ENCODE results near the gene DST. TPM values are rescaled to one million over a fixed set of nuclear protein-coding genes. Genes with fewer than 3 reads are reported as not detected.

Gene DST
- total RNA-seq, 1 experiment from 2014 or later: 76.0 TPM

- no peaks in the 10 kb centered on the region for H3K36me3 ChIP-seq (ENCODE audit: control insufficient read depth, insufficient read depth, low read length)
- no peak overlapping the region for H3K27ac Mint-ChIP-seq (ENCODE audit: unreplicated experiment)
- no peak overlapping the region for H3K4me3 ChIP-seq (ENCODE audit: low read depth, low read length)
- DNase-seq: no peak
- H3K36me3 Mint-ChIP-seq (ENCODE audit: insufficient read depth, unreplicated experiment): peaks cover 31% of the 10 kb centered on the region
- no peaks in the 10 kb centered on the region for H3K9me3 ChIP-seq
- H3K4me1 Mint-ChIP-seq (ENCODE audit: low read depth, unreplicated experiment): peaks cover 13% of the 10 kb centered on the region
- CTCF ChIA-PET: no interaction called here
- H3K27me3 Mint-ChIP-seq (ENCODE audit: insufficient read depth, unreplicated experiment): no peaks in the 10 kb centered on the region
- H3K4me1 ChIP-seq: peaks cover 20% of the 10 kb centered on the region
- no peaks in the 10 kb centered on the region for H3K9me3 Mint-ChIP-seq (ENCODE audit: unreplicated experiment)
- no TSS peak for BruUV-seq (replicated peaks)
- no peak for TF ChIP-seq CTCF (IDR thresholded peaks at IDR 0.05; ENCODE audit: insufficient read depth in 1 of 2, low read depth in 1 of 2, low read length in 1 of 2, severe bottlenecking in 1 of 2, unreplicated experiment in 1 of 2)
- intact Hi-C loops (cut with micrococcal nuclease; ENCODE audit: unreplicated experiment): loop anchor here (5.0 kb wide), 2 partner anchors 108 to 112 kb away; no protein-coding TSS in a partner anchor
- H3K27me3 ChIP-seq (replicated peaks; ENCODE audit: control insufficient read depth, insufficient read depth, low read length): no peaks in the 10 kb centered on the region
- no peak overlapping the region for H3K4me3 Mint-ChIP-seq (ENCODE audit: unreplicated experiment)
- POLR2A ChIA-PET: no interaction called here
Observed at GRCh38 chr6:56480654-56481337, 161.9 kb downstream of the DST start.

- Mint-ChIP-seq H3K36me3 (ENCODE audit: insufficient read depth, unreplicated experiment) (peaks cover 36% of the 10 kb centered on the region), H3K27me3 (ENCODE audit: insufficient read depth, unreplicated experiment) (no peaks in the 10 kb centered on the region)
- no peak for TF ChIP-seq CTCF (IDR thresholded peaks at IDR 0.05; ENCODE audit: insufficient read depth in 1 of 2, low read depth in 1 of 2, low read length in 1 of 2, severe bottlenecking in 1 of 2, unreplicated experiment in 1 of 2)
Observed at GRCh38 chr6:56480246-56480645, 162.4 kb downstream of the DST start.

GRCh38 chr6:56479381-56479780 is 163.3 kb downstream of the DST start:
- Histone ChIP-seq H3K36me3 (ENCODE audit: control insufficient read depth, insufficient read depth, low read length) (no peaks in the 10 kb centered on the region), H3K4me3 (ENCODE audit: low read depth, low read length) (no peak overlapping the region), H3K27me3 (replicated peaks; ENCODE audit: control insufficient read depth, insufficient read depth, low read length) (no peaks in the 10 kb centered on the region), H3K4me1 (peaks cover 20% of the 10 kb centered on the region), H3K9me3 (no peaks in the 10 kb centered on the region)
- intact Hi-C loops (cut with micrococcal nuclease; ENCODE audit: unreplicated experiment): no loop called here
- no peak overlapping the region for H3K4me3 Mint-ChIP-seq (ENCODE audit: unreplicated experiment)
- no peaks in the 10 kb centered on the region for H3K9me3 Mint-ChIP-seq (ENCODE audit: unreplicated experiment)
- ChIA-PET CTCF (no interaction called here), POLR2A (no interaction called here)
- no peak for DNase-seq
- no peak for TF ChIP-seq CTCF (IDR thresholded peaks at IDR 0.05; ENCODE audit: insufficient read depth in 1 of 2, low read depth in 1 of 2, low read length in 1 of 2, severe bottlenecking in 1 of 2, unreplicated experiment in 1 of 2)
- H3K4me1 Mint-ChIP-seq (ENCODE audit: low read depth, unreplicated experiment): peaks cover 18% of the 10 kb centered on the region
- H3K27ac Mint-ChIP-seq (ENCODE audit: unreplicated experiment): no peak overlapping the region
- no peaks in the 10 kb centered on the region for H3K27me3 Mint-ChIP-seq (ENCODE audit: insufficient read depth, unreplicated experiment)
- H3K36me3 Mint-ChIP-seq (ENCODE audit: insufficient read depth, unreplicated experiment): peaks cover 36% of the 10 kb centered on the region
- no TSS peak for BruUV-seq (replicated peaks)

More at GRCh38 chr6:56480246-56480645, 162.4 kb downstream of the DST start:
- intact Hi-C loops (cut with micrococcal nuclease; ENCODE audit: unreplicated experiment): loop anchor here (5.0 kb wide), 2 partner anchors 108 to 112 kb away; no protein-coding TSS in a partner anchor
- no peaks in the 10 kb centered on the region for H3K9me3 ChIP-seq
- no peaks in the 10 kb centered on the region for H3K36me3 ChIP-seq (ENCODE audit: control insufficient read depth, insufficient read depth, low read length)
- peaks cover 18% of the 10 kb centered on the region for H3K4me1 Mint-ChIP-seq (ENCODE audit: low read depth, unreplicated experiment)
- DNase-seq: no peak
- ChIA-PET POLR2A (no interaction called here), CTCF (no interaction called here)
- H3K4me1 ChIP-seq: peaks cover 20% of the 10 kb centered on the region
- H3K4me3 Mint-ChIP-seq (ENCODE audit: unreplicated experiment): no peak overlapping the region
- H3K4me3 ChIP-seq (ENCODE audit: low read depth, low read length): no peak overlapping the region
- H3K27ac Mint-ChIP-seq (ENCODE audit: unreplicated experiment): no peak overlapping the region
- no TSS peak for BruUV-seq (replicated peaks)
- no peaks in the 10 kb centered on the region for H3K9me3 Mint-ChIP-seq (ENCODE audit: unreplicated experiment)
- H3K27me3 ChIP-seq (replicated peaks; ENCODE audit: control insufficient read depth, insufficient read depth, low read length): no peaks in the 10 kb centered on the region

Measured in Caco-2 (cell line).